Measurements from ENCODE around the gene SETD1B.
"Not testable (repeated sequence)": the region's sequence is repeated elsewhere in the genome, so short reads cannot be mapped to it uniquely, and the experiment has no call there.

SETD1B gene

DNA sequence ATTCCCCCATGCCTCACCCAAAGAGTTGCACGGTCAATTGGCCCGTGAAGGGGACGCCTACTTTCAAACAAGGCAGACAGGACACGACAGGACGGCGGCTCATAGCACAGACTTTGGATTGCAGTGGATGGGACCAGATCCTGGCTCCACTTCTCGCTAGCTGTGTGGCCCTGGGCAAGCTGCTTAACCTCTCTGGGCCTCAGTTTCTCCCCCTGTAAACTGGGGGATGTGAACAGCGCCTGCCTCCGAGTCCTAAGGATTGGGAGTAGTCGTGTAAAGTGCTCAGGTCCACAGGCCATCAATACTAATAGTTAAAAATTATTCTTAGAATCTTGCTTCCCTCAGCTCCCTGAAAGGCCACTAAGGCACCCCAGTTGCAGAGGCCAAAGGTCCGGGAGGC lies 23.4 kb upstream of the SETD1B start:
- DNase-seq (ENCODE audit: low read depth in 2 of 2) = no peak

- DNase-seq (ENCODE audit: low read depth in 2 of 2) = no peak
Measured at GRCh38 chr12:121781484-121781997, 22.3 kb upstream of the SETD1B start.

GRCh38 chr12:121781998-121782979 lies 21.5 kb upstream of the SETD1B start:
- no peak for DNase-seq (ENCODE audit: low read depth in 2 of 2)

DNA sequence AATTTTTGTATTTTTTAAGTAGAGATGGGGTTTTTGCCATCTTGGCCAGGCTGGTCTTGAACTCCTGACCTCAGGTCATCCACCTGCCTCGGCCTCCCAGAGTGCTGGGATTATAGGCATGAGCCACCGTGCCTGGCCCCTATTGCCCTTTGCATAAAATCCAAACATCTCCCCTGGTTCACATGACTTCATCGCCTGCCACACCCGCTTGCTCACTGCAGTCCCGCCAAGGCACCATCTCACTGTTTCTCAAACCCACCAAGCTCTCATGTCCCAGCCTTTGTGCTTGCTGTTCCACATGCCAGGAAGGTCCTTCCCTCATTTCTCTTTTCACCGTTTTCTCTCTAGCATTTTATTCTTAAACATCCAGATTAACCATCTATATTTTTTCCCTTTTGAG lies 20.0 kb upstream of the SETD1B start:
- no peak for DNase-seq (ENCODE audit: low read depth in 2 of 2)

GRCh38 chr12:121784460-121784859 lies 19.3 kb upstream of the SETD1B start:
- DNase-seq (ENCODE audit: low read depth in 2 of 2) = no peak

DNA sequence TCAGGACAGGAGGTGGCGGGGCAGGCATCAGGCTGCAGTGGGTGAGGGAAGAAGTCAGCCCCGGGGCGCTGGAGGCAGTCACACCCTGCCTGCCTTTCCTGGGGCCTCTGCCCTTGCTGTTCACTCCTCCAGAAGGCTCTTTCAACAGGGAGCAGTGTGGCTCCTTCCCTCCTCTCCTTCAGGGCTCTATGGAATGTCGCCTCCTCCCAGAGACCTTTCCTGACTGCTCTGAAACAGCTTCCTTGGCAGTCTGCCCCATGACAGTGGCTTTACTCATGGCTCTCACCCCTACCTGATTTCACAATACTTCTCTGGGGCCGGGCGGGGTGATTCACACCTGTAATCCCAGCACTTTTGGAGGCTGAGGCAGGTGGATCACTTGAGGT lies 17.4 kb upstream of the SETD1B start:
- DNase-seq (ENCODE audit: low read depth in 2 of 2) = no peak

- DNase-seq (ENCODE audit: low read depth in 2 of 2) = no peak
Measured at GRCh38 chr12:121787063-121788025, 16.5 kb upstream of the SETD1B start.

DNA sequence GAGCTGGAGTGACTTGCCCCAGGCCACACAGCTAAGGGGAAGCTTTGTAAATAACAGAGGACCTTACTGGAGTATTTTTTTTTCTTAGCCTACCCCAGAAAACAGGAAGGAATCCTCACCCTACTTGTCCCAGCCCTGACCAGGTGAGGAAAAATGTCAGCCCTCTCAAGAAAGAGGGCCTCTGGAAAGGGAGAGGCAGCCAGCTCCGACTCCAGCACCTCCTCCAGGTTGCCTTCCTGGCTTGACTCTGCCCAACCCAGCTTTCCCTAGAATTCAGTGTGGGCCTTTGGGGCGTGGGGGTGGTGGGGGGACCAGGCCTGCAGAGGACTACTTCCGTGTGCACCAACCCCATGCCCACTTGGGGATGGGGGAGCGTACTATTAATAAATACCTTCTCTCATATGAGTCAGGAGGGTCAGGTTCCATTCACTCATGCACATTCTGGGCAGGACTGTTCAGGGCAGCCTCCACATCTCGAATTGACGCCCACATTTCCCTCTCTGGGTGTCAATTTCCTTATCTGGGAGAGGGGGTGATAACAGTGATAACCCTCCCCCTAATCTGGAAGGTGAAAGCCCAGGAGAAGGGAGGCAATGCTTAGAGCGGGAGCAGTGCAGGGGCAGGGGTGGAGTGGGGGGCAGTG lies 15.5 kb upstream of the SETD1B start:
- no peak for DNase-seq (ENCODE audit: low read depth in 2 of 2)

GRCh38 chr12:121789233-121789781 lies 14.5 kb upstream of the SETD1B start:
- DNase-seq (ENCODE audit: low read depth in 2 of 2) = no peak

DNA sequence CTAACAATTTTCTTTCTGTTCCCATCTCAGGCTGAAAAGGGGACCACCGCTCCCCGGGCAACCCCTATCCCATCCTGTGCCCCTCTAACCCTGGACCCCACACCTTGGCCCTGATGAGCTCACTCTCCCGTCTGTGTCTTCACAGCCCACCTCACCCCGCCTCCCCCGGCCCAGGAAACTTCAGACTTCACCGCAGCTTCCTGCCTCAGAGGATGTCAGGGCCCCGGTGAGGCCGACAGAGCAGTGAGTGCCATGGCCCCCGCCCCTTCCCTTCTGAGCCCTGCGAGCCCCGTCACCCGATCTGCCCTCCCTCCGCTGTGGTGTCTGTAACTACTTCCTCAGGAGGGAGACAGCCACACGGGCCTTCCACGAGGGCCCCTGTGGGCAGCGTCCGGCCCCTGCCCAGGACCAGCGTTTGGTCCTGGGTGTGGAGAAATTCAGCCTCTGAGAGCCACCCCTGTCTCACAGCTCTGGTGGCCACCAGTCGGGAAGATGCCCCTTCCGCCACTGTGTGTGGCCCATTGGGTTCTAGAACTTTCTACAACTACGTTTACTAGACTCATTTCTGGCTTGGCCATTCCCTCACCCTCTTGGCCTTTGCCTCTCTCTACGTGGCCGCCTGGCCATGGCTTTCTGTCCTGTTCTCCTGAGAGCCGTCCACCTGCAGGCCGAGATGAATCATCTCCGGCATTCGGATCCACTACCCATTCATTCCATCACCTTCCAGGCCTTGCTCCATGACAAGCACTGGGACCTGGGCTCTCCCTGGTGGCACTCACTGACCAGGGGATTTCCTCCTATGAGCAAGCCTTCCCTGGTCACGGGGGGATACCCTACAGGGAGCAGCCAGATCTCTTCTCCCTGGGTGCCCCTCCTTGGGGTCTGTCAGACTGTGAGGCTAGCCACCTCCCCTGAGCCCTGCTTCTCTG lies 13.7 kb upstream of the SETD1B start:
- peak; percentile 89 for DNase-seq (ENCODE audit: low read depth in 2 of 2)

DNA sequence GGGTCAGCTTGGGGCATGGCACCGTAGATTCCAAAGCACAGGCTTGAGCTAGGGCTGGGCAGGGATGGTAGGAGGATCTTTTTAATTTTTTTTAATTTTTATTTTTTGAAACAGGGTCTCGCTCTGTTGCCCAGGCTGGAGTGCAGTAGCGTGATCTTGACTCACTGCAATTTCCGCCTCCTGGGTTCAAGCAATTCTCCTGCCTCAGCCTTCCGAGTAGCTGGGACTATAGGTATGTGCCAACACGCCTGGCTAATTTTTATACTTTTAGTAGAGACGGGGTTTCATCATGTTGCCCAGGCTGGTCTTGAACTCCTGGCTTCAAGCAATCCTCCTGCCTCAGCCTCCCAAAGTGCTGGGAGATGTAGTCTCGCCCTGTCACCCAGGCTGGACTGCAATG lies 13.0 kb upstream of the SETD1B start:
- not testable (repeated sequence) for DNase-seq (ENCODE audit: low read depth in 2 of 2)

GRCh38 chr12:121791671-121792551 lies 11.9 kb upstream of the SETD1B start:
- no peak for DNase-seq (ENCODE audit: low read depth in 2 of 2)

- peak in 1 of 2 donors; percentile 60 for DNase-seq (ENCODE audit: low read depth in 2 of 2)
Measured at GRCh38 chr12:121792607-121793439, 11.0 kb upstream of the SETD1B start.

DNA sequence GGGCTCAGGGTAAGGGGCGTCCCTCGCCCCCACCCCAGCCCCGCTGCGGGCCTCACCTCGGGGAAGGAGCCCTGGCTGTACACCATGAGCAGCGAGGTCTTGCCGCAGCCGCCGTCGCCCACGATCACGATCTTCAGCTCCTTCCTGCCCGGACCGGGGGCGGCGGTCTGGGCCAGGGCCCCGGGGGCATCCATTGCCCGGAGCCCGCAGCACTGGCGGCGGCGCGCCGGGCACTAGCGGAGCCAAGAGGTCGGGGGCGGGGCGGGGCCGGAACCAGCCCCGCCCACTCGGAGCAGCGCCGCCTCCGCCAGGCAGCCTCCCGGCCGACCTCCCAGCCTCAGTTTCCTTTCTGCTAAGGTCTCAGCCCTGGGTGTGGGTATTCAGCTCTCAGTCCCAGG lies 10.4 kb upstream of the SETD1B start, which contains the start of gene RHOF:
RHOF (minus strand) TSS at position 249 of the 398 bp plus-strand sequence; CDS start at position 194, 55 bp downstream.
- DNase-seq (ENCODE audit: low read depth in 2 of 2) = peak in 1 of 2 donors; percentile 71

DNA sequence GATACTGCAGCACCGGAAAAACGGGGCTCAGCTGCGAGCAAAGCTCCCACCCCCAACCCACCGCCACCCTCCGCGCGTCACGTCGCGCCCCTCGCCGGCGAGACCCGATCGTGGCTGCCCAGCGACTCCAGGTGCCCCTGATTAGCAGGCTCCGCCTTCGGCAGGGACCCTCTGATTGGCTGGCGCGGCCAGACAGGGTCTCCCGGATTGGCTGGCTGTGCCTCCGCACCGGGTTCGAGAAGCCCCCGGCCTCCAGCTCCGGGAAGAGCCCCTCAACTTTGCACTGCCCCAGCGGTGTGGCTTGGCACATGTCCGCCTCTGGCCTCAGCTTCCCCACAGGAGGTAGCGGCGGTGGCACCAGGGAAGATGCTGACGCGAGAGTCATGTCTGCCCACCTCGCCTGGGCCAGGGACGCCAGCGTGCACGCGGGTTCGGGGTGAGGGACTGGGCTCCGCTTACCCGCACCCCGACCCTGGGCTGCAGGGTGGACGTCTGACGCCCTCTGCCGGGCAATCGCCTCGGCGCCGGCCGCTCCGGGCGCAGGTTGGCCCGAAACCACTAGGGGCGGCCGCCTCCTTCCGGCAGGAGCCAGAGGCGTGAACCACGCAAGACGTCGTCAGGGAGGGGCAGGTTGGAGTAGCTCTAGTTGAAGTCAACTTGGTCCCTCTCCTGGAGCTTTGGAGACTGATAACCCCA lies 9.8 kb upstream of the SETD1B start:
- peak; percentile 92 to 93 for DNase-seq (ENCODE audit: low read depth in 2 of 2)

- no peak for DNase-seq (ENCODE audit: low read depth in 2 of 2)
Measured at GRCh38 chr12:121794534-121795033, 9.2 kb upstream of the SETD1B start.
